GM19468 (cell line): ENCODE results near the gene GAS6.
"Not testable (repeated sequence)": the region's sequence is repeated elsewhere in the genome, so short reads cannot be mapped to it uniquely, and the experiment has no call there.

Source experiments
- ATAC-seq: cut with Tn5 transposase; IDR thresholded peaks from one replicate; pipeline ENCODE4 v1.9.1; 2021; ENCODE audit warnings: mild to moderate bottlenecking, moderate library complexity, moderate number of reproducible peaks; ENCODE audit not compliant: unreplicated experiment; ENCODE audit errors: extremely low read depth

Gene GAS6

DNA sequence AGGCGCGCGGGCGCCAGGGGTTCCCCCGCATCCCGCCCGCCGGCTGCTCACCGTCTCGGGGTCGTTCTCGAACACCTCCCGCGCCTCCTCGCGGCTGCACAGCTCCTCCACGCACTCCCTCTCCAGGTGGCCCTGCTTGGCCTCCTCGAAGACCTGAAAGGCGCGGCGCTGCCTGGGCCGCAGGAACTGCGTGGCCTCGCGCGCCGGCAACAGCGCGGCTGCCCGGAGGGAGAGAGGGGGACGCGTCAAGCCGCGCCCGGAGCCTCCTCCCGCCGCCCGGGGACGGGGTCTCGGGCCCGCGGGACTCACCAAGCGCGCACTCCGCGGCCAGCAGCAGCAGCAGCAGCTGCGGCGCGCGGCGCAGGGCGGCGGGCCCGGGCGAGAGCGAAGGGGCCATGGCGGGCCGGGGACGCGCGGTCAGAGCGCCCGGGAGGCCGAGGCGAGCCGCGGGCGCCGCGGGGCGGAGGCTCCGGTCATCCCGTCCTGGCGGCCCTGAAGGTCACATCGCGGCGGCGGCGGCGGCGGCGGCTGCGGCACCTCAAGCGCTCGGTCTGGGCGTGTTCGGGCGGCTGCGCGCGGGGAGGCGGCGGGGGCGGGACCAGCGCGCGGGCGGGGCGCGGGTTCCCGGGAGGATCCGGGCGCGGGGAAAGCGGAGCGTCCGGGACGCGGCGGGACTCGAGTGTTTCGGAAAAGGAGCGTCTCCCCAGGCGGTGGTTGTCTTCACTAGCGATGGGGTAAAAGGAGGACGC is at the start of gene GAS6:
Gene GAS6 (minus strand): TSS at position 553 of the 749 bp plus-strand sequence. CDS start 156 bp downstream, at position 397.
- no peak for ATAC-seq

DNA sequence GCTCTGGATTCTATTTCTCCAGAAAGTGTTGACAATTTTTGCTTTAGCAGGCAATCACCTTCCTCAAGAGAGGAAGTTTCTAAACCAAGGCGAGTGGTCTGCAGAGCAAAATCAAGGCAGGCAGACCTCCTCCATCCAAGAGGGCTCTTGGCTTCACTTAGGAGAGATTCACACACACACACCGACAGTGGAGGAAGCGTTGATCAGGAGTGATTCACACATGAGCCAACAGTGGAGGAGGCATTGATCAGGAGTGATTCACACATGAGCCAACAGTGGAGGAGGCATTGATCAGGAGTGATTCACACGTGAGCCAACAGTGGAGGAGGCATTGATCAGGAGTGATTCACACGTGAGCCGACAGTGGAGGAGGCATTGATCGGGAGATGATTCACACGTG is 49.5 kb upstream of the GAS6 start:
- ATAC-seq = not testable (repeated sequence)

DNA sequence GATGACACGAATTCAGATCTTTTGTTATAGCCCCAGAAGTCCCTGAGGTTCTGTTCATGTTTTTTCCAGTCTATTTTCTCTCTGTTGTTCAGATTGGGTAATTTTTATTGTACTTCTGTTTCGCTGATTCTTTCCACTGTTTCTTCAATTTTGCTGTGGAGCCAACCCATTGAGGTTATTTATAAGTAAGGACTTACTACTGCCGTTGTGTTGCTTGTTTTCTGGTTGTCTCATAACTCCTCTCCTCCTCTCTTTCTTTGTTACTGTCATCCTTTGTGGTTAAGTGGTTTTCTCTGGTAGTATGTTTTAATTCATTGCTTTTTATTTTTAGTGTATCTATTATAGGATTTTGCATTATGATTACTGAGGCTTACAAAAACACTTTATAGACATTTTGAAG is 48.7 kb upstream of the GAS6 start:
- ATAC-seq = no peak

DNA sequence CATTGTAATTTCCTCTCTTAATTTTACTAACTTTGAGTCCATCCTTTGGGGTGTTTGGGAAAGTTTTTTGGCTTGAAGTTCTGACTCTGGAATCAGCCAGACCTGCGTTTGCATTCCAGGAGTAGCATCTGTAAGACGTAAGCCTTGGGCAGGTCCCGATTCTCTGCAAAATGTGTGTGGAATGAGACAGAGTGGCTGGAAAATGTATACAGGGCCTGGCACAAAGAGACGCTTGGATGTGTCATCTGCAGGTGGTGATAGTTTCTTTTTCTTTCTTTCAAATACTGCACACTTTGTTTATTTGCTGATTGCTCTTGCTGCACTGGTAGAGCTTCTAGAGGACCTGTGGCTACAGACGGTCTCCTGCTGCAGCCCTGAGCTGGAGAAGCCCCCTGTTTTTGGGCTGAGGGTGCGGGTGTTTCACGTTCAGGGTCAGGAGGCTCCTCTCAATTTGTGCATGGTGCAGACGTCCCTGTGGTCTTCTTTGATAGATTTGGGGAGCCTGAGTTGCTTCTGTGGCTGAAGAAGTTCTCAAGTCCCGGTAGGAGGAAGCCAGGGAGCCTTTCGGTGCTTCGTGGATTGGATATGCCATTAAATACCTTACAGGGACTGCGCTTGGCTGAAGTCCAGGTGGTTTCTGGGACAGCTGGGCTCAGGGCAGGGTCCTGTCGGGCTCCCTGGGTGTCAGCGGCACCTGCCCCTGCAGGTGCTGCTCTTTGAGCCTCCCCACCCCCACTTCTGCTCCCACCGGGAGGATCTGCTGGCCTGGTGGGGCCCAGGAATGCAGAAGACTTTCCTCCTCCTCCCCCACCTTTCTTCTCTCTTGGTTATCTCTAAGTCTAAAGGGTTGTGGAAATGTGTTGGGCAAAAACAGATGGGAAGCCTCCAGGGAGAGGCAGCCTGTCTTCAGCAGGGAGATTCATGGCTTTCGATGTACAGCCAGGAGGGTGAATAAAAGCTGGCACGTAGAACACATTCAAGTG is 44.0 kb upstream of the GAS6 start:
- ATAC-seq = no peak

DNA sequence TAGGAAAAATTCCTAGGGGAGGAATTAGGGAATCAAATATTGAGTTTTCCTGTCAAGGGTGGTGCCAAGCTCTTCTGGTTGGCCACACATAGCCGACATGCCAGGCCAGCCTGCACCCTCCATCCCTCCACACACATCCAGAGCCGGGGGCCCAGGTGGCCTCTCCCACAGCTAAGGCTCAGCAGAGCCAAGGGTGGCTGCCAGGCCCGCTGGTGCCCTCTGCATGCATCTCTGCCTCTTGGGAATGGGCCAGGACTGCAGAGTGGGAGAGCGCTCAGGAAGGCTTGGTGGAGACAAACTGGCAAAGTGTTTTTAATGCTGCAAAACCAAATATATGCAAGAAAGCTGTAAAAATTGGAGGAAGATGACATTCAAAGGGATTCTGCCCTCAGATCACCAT is 42.7 kb upstream of the GAS6 start:
- ATAC-seq = no peak

DNA sequence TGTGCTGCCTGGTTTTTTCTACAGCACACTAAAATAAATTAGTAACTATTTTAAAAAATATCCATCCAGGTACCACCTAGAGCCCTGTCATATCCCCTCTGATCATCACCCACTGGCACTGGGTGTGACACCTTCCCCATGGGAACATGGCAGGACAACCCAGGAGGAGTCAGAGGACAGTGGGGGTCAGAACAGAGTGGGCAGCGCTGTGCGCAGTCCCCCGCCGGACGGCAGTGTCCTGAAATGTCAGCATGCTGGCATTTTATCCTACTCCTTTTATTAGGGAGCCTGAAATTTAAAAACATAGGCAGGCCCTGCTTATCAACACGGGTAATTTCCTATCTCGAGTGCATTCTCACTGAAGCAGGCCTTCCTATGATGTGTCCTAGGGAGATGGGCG is 42.1 kb upstream of the GAS6 start:
- ATAC-seq = no peak

DNA sequence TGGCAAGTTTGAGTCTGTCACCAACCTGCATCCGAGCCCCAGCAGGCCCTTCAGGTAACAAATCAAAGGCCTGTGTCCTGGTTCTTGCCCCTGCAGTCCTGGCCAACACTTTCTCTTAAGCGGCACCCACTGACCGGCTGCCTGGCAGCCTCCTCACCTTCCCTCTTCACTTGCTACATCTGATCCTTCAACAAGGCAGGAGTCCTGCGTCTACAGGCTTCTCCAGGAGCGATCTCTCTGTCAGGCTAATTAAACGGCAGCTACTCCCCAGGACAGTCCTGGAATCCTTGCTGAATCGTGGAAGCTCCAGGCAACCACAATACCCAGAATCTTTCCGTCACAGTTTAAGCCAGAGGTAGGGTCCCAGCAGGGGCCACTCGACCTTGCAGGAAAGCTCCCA is 41.1 kb upstream of the GAS6 start:
- ATAC-seq = no peak

DNA sequence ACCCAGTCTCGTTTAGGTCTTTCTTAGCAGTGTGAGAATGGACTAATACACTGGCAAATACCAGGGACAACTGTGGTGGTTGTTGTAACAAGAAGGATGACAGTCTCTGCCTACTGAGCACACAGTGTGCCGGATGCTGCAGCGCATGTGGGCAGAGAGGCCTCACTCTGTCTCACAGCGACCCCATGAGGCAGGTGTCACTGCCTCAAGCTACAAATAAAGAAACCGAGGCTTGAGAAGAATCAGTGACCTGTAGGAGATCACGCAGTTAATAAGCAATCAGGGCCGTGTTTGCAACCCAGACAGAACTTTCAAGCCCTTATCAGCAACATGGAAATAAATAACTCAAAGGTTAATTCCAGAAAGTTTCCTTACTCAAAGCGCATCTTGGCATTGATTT is 40.5 kb upstream of the GAS6 start:
- ATAC-seq = no peak

DNA sequence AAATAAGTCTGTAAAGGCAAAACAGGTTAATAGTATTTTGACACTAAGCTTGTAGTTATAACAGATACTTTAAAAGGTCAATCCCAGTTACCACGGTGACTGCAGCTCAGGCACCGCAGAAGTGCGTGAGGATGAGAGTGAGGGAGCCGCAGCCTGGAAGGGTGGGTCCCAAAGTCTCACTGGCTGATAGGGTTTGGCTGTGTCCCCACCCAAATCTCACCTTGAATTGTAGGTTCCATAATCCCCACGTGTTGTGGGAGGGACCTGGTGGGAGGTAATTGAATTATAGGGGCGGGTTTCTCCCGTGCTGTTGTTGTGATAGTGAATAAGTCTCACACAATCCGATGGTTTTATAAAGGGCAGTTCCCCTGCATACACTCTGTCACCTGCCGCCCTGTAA is 40.0 kb upstream of the GAS6 start:
- no peak for ATAC-seq

DNA sequence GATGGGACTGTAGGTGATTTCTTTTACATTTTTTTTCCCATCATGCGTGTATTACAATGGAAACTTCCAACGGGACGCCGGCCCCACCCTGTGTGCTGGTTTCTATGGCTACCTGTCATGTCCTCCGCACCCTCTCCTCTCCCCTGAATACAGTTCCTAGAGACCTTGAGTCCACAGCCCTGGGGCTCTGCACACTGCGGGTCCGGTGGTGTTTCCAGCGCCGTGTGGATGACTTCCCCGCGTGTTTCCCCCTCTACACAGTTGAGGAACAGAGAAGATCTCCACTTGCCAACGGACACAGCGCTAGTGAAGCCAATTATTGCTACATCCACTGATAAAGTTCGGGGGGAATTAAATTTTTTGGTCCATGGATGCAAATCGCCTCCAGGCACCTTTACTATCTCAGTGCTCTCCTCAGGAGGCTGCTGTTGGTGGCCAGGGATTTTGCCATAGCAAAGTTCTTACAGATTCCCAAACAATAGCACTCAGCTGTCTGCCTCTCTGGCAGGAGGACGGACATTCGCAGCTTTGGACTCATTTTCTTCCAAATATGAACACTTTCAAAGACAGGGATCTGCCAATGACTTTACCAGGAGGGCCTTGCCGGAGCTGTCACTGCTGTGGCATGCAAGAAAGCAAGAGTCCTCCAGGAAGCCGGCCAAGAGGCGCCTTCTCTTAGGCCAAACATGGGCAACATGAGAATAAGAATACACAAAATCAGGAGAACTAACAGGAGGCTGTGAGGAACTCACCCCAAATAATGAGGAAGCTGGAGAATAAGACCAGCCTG is 39.3 kb upstream of the GAS6 start:
- ATAC-seq = no peak

DNA sequence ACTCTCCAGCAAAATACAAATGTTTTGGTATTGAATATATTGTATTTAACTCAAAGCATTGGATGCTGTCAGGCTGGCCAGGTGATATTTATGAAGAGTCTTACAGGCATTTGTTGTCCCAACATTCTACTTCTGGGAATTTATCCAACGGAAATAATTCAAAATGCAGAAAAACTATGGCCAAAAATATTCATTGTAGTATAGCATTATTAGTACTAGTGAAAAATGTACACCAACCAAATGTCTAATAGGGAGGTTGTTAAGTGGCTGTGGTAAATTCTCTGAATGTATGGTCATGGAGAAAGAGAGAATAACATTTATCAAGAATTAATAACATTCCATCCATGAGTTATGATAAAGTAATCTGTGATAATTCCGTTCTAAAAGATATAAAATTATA is 38.6 kb upstream of the GAS6 start:
- ATAC-seq = no peak

DNA sequence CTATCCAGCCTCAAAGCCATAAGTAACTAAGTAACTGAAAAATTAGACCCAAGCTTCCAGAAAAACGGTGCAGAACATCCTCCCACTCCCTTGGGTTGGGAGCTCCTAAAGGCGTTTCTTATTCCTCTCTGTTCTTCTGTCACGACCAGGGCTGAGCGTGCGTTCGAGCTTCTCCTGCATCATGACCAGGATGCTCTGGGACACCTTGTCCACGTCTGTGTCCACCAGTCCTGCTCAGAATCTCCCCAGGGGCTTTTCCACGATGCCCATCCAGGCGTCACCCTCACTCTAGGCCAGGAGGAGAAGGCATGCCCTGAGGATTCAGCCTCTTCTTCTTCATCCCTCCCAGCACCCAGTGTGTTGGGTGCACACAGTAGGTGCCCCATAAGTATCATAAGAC is 37.8 kb upstream of the GAS6 start:
- no peak for ATAC-seq

DNA sequence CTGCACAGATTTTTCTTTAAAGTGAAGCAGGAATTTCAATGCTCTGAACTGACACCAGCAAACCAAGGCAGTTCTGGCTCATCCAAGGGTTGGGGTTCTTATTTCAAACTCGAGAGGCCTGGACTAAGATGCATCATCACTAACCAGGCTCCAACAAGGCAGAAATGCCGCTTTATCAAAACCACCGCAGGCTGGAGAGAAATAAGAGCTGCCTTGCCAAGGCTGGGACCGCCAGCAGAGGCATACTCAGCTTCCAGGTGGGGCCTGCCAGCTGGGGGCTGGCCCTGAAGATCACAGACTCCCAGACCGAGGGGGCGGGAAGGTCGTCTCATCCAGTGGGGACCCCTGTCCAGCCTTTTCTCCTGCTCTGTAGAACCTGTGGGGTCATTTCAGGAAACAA is 37.4 kb upstream of the GAS6 start:
- ATAC-seq = no peak

DNA sequence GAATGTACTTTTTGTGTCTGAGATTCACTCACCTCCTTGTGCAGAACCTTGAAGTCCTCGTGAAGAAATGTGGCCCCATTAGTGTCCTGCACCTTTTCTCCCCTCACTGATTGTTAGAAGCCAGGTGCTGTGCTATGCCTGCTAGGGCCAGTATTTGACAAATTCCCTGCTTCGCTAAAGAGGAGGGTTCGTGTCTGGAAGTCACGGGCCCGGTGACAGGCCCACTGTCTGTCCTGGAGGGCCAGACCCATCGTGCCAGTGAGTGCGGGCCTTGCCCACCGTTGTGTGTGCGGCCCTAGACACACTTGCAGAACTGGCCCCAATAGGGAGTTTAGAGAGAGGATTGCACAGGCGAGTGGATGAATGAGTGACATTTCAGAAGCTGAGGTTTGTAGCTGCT is 36.8 kb upstream of the GAS6 start:
- ATAC-seq = no peak

DNA sequence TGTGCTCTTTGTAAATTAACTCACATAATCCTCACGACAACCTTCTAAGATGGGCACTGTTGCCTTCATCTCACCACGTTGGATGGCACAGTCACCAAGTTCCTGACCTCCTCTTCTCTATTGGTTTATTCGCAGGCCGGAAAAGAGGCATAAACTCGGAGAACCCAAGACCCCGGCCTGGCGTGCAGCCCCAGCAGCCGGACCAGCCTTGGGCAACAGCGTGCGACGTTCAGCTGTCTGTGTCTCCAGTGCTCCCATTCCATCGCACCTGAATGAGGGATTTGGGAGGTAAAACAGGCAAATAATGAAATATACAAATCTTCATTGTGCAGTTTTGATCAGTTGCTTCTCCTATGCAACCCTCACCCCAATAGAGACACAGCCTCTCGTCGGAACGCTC is 34.5 kb upstream of the GAS6 start:
- no peak for ATAC-seq

DNA sequence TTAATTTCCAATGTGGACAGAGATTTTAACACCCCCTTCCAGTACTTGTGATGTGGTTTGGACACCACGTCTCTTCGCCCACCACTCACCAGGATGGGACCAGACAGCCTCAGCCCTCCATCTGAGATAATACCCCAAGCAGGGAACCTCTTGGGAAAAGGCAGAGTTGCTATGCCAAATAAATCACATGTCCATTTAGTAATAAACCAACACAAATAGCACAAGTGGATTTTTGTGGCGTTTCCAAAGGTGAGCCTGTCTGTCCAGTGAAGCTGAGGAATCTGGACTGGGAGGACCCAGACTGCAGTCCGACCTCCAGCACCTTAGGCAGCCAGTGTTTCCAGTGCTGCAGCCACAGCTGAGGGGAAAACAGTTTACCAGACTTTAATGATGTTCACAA is 34.1 kb upstream of the GAS6 start:
- ATAC-seq = no peak

DNA sequence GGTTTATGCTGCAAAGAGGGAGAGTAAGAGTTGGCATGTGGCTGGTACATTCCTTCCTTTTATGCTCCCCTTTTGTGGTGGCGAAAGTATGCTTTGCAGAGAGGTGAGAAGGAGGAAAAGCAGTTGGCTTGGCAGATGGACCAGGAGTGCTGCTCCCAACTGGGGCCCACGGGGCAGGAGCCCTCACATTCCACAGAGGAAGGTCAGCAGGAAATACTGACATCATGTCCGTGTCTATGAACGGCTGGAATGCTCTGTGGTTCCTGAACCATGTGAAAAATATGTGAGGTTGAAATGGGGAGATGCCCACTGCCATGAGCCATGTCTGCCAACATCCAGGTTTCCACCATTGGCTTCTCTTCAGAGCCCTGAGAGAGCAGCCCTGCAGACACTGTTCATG is 33.3 kb upstream of the GAS6 start:
- no peak for ATAC-seq

DNA sequence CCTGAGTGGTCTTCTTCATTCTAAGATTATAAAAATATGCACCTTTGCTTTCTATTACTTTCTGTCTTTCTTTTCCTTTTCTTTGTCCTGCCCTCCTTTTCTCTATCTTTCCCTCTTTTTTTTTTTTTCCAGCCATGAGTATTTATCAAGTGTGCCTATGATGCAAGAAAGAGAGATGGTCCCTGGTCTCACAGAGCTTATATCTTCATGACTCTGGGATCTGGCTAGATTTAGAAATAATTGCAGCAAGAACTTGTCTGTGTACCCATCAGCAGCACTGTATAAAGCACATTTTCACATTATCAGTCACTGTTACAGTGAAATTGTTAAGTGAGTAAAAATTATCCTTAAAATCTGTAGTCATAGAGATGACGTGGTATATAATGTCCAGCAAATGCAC is 31.6 kb upstream of the GAS6 start:
- ATAC-seq = no peak

DNA sequence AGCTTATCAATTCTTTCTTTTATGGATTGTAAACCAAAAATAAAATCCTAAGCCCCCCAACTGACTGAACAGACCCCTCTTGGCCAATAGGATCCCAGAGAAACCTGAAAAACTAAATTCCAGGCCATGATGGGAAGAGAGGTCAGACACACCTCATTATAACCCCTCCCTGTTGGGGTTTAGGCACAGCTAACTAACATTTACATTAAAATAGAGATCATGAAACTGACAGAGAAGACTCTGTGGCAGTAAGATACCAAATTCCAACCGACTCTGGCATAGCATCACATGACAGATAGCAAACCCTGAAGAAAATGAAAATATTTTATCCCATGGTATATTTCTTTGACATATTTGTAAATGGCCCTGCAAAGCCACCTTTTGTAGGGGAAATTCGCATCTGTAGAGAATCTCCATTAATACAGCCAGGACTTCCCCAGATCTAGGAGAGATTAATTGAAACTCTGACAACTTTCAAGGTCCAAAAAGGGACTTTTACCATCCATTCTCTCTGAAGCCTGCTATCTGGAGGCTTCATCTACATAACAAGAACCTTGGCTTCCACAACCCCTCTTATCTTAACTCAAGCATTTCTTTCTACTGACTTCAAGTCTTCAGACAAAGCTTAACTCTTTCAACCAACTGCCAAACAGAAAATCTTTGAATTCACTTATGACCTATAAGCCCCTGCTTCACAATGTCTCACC is 27.1 kb upstream of the GAS6 start:
- ATAC-seq = no peak

DNA sequence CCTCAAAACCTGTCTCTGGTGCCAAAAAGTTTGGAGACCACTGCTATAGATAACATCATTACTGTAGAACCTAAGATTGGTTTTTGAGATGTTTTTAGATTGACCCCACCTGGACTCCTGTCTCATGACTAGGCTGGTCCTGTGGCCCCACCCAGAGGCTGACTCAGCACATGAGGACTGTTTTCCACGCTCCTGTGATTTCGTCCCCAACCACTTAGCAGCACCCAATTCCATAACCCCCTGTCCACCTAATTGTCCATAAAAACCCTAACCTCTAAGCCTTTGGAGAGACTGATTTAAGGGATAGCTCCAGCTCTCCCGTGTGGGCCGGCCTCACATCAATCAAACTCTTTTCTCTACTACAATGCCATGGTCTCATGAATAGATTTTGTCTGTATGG is 25.6 kb upstream of the GAS6 start:
- ATAC-seq = no peak
